Stimulated activated CD8-positive, alpha-beta memory T cell treated with anti-CD3 and anti-CD28 coated beads, Interleukin-2, amount 100 ng/mL, for 1 hour (primary cell): ENCODE data around the gene ARFGEF3.

Source experiments
- DNase-seq, 2 donors: peaks; one replicate each; pipeline ENCODE4 v3.0.0-alpha.2; 2020; ENCODE audit warnings: low read depth in 2 of 2

Gene ARFGEF3

DNA sequence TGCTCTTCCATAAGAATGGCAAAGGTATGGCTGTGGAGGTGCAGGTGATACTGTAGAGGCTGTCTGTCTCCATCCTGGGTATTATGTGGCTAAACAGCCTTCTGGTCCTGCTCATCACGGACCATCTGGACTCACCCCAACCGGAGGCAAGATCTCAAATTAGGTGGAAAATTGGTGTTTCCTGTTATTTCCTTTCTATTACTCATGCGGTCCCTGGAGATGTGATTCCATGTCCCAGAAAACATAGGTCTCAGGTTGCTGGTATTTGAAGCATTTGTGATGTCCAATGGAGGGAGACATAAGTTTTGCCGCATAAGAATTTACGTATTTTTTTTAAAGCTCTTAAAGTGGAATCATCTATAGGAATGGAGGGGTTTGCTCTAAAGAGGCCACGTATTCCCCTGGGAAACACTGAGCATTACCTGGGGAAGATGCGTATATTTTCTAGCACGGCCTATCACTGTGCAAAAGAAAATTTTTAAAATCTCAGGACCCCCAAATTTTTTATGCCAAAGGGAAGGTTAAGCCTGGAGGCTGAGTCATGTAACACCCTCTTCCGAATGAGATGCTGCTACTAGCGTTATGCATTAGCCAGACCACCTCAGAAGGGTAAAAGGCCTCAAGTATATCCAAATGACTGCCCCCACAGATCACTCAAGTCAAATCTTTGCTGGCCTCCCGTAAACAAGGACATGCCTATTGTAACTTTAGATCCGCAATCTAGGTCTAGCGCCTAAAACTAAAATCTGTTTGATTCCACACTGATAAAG, 78.9 kb downstream of the ARFGEF3 start:
- no peak for DNase-seq

- no peak for DNase-seq
These were observed 79.6 kb downstream of the ARFGEF3 start for GRCh38 chr6:138241381-138241780.

DNA sequence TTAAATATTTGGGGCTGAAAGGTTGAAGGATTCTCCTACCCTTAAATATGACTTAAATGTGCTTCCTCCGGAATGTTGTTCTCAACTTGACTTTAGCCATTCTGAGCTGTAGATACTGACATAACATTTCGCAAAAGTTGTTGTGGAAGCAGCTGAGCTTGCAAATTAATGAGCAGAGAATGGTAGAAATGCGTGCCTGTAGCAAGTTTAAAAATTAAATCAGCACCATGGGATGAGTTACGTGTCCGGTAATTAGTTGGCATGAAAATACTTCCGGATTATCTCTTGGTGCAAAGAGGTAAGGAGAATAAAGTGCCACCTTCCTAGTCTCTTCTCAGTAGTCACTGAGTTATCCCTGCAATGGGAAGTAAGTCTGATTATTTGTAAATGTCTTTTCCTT, 80.2 kb downstream of the ARFGEF3 start:
- no peak for DNase-seq

- DNase-seq = no peak
These were observed 81.4 kb downstream of the ARFGEF3 start for GRCh38 chr6:138242987-138243592.

DNA sequence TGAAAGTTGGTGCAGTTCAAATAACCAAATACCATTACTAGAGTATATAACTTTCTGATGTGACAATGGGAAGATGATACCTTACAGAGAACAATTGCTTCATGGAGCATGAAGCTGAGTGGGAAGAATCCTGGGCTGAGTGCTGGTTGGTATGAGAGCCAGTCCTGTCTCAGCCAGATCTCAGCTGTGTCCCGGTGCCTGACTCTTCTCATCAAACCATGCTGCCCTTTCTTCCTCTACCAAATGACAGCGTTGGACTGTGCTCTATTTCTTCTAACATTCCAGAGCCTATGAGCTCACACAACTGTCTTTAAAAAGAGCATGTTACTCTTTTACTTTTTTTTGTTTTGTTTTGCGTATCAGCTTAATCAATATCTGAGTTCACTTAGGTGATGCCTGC, 84.0 kb downstream of the ARFGEF3 start:
- DNase-seq = no peak

- DNase-seq = no peak
These were observed 85.1 kb downstream of the ARFGEF3 start for GRCh38 chr6:138246650-138247440.

DNA sequence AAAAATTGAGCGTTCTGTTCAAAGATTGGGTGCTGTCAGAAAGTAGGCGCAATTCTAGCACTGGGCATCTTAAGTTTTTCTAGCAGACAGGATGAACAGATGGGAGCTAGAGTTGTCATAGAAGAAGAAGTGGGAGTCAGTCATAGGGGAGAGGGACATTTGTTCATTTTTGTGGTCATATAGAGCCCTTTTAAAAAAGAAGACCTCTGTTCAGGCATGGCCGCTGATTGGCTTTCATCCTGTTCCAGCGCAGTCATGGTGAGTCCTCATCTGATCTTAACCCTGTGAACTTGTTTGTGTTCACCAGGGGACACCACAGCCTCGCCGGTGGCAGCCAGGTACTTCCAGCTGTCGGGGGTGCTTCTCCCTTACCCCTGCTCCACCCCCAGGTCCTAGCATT, 86.3 kb downstream of the ARFGEF3 start:
- DNase-seq = no peak

GRCh38 chr6:138248878-138249277, 87.1 kb downstream of the ARFGEF3 start:
- DNase-seq = no peak

- DNase-seq = no peak
These were observed 88.3 kb downstream of the ARFGEF3 start for GRCh38 chr6:138250053-138250452.

GRCh38 chr6:138250513-138251247, 88.9 kb downstream of the ARFGEF3 start:
- no peak for DNase-seq

DNA sequence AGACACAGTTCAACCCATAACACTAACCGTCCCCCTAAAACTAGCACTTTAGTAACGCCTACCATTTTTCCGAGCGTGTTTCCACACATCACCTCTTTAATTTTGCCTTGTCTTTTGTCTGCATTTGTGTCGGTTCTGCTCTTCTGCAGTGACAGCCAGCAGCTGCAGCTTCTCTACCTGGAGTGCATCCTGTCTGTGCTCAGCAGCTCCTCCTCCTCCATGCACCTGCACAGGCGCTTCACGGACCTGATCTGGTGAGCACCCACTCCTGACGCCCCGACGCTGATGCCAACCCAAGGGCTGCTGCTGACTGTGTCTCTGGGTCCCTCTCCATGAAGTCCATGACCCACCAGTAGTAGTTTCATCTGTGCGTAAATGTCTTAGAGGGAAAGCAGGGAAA, 92.0 kb downstream of the ARFGEF3 start:
- no peak for DNase-seq

GRCh38 chr6:138255443-138255842, 93.7 kb downstream of the ARFGEF3 start:
- DNase-seq = no peak

- no peak for DNase-seq
These were observed 95.9 kb downstream of the ARFGEF3 start for GRCh38 chr6:138257638-138258040.

DNA sequence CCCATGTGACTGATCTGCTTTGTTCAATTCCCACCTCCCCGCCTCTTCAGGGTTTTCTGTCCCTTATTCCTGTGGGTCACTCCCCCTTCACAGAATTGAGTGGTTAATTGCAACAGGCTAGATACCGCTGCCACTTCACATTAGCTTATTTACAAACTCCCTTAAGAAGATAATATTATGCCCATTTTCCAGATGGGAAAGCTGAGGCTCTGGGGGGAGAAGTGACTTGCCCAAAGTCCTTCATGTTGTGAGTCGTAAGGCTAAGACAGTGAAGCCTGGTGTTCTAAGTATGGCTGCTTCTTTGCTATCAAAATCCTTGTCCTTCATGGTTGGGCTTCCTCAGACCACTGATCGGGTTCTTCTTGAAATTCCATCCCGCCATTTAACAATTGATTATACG, 96.5 kb downstream of the ARFGEF3 start:
- no peak for DNase-seq

DNA sequence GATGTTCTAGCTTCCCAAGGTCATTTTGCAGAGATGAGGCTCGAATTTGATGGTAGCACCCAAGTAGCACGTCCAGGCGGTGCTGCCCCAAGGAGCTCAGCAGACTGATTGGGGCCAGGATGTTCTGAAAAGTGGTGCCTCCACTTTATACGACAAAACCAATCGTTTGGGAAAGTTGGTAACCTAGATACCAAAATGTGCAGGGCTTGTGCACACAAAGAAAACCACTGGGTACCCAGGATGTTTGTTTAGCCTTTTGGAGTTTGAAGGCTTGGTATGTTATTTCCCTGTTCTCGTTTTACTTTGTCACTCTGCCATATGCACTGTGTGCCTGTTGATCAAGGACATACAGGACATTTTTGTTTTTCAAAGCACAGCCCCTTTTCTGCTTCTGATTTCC, 97.3 kb downstream of the ARFGEF3 start:
- no peak for DNase-seq

DNA sequence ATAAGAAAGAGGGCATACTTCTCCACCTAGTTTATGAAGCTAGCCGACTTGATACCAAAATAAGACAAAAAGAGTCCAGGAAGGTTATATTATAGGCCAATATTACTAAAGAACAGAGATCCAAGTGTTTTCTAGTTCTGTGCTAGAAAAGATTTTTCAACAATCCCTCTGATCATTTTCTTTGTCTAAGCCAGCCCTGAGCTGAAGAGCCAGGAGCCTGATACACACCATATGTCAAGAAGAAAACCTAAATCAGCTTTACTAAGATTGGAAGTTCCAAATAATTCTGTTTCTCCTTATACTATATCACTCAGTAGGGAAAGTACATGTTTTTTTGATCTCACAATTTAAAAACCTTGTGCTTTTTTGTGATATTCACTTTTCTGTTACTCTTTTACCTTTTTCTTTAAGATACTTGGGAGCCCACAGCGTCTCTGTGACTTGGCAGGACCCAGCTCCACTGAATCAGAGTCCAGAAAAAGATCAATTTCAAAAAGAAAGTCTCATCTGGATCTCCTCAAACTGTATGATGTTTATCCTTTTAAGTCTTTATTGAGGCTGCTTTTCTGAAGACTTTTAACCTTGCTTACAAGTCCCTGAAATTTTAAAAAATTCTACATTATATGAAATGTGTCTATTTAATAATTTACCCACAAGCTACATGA, 99.5 kb downstream of the ARFGEF3 start:
- DNase-seq = no peak

GRCh38 chr6:138263963-138264362, 102.2 kb downstream of the ARFGEF3 start:
- DNase-seq = no peak

DNA sequence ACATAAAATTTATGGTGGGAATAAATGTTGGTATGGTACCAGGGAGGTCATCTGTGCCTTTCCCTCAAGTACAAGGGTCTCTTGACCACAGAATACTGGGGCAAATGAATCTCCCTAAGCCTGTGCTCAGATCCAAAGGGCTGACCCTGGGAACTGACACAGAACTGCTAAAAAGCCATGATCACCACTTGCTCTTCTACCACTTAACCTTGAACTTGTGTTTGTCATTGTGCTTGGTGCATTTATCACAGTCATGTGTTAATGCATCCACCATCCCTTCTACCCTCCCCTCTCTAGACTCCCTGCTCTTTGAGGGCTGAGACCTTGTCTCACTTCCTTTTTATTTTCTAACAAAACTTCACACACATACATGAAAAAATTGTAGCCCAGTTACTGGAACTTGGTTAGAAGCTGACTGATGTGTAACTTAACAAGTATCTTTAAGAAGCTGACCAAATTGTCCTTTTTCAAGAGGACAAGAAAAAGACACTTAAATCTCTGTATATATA, 102.7 kb downstream of the ARFGEF3 start:
- DNase-seq = no peak

- DNase-seq = no peak
These were observed 104.4 kb downstream of the ARFGEF3 start for GRCh38 chr6:138266095-138266494.

DNA sequence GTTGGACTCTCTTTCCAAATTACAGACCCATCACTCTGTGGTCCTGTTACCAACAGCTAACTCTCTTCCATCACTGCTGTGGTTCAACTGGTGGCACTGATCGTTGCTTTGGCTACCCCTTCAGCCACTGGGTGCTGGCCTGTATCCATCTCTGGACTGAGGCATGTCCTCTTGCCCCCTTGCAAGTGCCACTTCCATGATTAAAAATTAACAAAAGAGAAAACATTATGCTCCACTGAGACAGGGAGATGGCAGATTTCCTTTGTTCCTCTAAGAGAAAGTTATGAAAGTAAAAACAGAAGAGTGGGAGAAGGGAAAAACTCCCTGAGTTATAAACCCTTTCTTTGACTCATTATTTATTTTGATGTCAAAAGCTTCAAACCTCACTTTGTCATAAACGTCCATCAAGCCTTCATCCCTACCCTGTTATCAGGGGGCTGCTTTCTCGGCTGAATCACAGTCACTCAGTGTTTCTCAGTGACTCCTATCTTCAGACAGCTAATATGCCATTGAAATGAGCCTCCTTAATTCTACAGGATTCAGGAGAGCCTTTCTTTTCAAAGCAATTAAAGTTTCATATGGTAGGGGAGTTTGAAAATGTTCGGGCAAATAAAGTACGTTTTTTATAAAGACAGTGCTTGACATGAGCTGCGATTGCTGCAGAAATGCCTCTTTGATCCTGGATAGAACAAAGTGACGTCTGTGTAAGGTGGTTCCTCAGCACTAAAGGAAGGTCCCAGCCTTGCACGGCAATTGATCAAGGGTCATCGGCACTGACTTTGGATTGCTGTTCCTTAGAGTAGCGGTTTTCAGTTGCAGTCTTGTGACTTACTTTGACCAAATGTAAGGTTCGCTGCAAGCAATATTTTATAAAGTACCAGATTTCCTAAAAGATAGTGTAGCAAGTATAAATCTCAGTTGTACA, 106.5 kb downstream of the ARFGEF3 start:
- no peak for DNase-seq
